ENCODE results near the gene CAVIN4. TPM values are rescaled to one million over a fixed set of nuclear protein-coding genes. Genes with fewer than 3 reads are reported as not detected.

The CAVIN4 gene
- total RNA-seq, 1 donor from 2014 or later: 0.10 TPM

Other genes with a start within 250 kb of the CAVIN4 start
- 30.4 and 30.9 TPM in 2 replicates for gene TEX10, start 225.1 kb upstream of the CAVIN4 start, total RNA-seq
- gene MSANTD3, start 150.9 kb upstream of the CAVIN4 start, total RNA-seq: 11.1 and 11.3 TPM in 2 replicates
- 0.13 and 0.42 TPM in 2 replicates for gene TMEFF1, start 104.9 kb upstream of the CAVIN4 start, total RNA-seq